GM21576 (cell line): Measurements from ENCODE around the gene TUBA4A.
"Not testable (repeated sequence)": the region's sequence is repeated elsewhere in the genome, so short reads cannot be mapped to it uniquely, and the experiment has no call there.

Experiments used
- ATAC-seq: cut with Tn5 transposase; IDR thresholded peaks from one replicate; pipeline ENCODE4 v1.9.1; 2021; ENCODE audit warnings: mild to moderate bottlenecking, moderate library complexity; ENCODE audit not compliant: unreplicated experiment

Gene TUBA4A

GRCh38 chr2:219287116-219287440, 33.4 kb upstream of the TUBA4A start:
- not testable (repeated sequence) for ATAC-seq

- ATAC-seq = no peak
Observed at GRCh38 chr2:219286436-219287115, 32.9 kb upstream of the TUBA4A start.

- ATAC-seq = no peak
Observed at GRCh38 chr2:219285894-219286425, 32.2 kb upstream of the TUBA4A start.

GRCh38 chr2:219285373-219285735, 31.6 kb upstream of the TUBA4A start:
- no peak for ATAC-seq

GRCh38 chr2:219284501-219285372, 31.0 kb upstream of the TUBA4A start:
- ATAC-seq = no peak

- ATAC-seq = no peak
Observed at GRCh38 chr2:219282943-219283581, 29.3 kb upstream of the TUBA4A start.

- no peak for ATAC-seq
Observed at GRCh38 chr2:219282375-219282774, 28.7 kb upstream of the TUBA4A start.

GRCh38 chr2:219281588-219281987, 27.9 kb upstream of the TUBA4A start:
- no peak for ATAC-seq

GRCh38 chr2:219280651-219281050, 26.9 kb upstream of the TUBA4A start:
- no peak for ATAC-seq

GRCh38 chr2:219279916-219280516, 26.3 kb upstream of the TUBA4A start:
- no peak for ATAC-seq

- peak; percentile 79 for ATAC-seq
Observed at GRCh38 chr2:219279151-219279915, 25.6 kb upstream of the TUBA4A start, which contains the start of gene DNAJB2. DNAJB2 (plus strand) TSS chr2:219279366; CDS start chr2:219279834, 468 bp downstream.

- ATAC-seq = no peak
Observed at GRCh38 chr2:219278655-219279150, 25.0 kb upstream of the TUBA4A start.

- peak; percentile 27 for ATAC-seq
Observed at GRCh38 chr2:219277703-219278654, 24.3 kb upstream of the TUBA4A start.

- no peak for ATAC-seq
Observed at GRCh38 chr2:219274361-219274921, 20.7 kb upstream of the TUBA4A start.

- ATAC-seq = no peak
Observed at GRCh38 chr2:219273937-219274336, 20.2 kb upstream of the TUBA4A start.

GRCh38 chr2:219272995-219273394, 19.3 kb upstream of the TUBA4A start:
- no peak for ATAC-seq

GRCh38 chr2:219272356-219272755, 18.6 kb upstream of the TUBA4A start:
- ATAC-seq = no peak

GRCh38 chr2:219271021-219271420, 17.3 kb upstream of the TUBA4A start:
- ATAC-seq = no peak

- no peak for ATAC-seq
Observed at GRCh38 chr2:219270055-219270372, 16.3 kb upstream of the TUBA4A start.
